Fibroblast of lung (primary cell): Measurements from ENCODE around the gene PAPLN. TPM values are rescaled to one million over a fixed set of nuclear protein-coding genes. Genes with fewer than 3 reads are reported as not detected.

ENCODE experiments used
- DNase-seq, 2 donors: peaks; one replicate each; pipeline versions ENCODE4 v3.0.0 to v3.0.0-alpha.2; 2010; ENCODE audit warnings: low read depth in 2 of 2
- H2AFZ ChIP-seq: 2 replicates; pipeline ENCODE4 v1.5.1; 2012; ENCODE audit warnings: low read length, control low read depth, inconsistent platforms
- H3K27ac ChIP-seq: 2 replicates; pipeline ENCODE4 v1.5.1; 2011; ENCODE audit warnings: low read length, control low read depth; ENCODE audit not compliant: insufficient read depth
- H3K27me3 ChIP-seq: 2 replicates; pipeline ENCODE4 v1.5.1; 2011; ENCODE audit warnings: mild to moderate bottlenecking, low read length; ENCODE audit not compliant: control insufficient read depth, insufficient read depth
- H3K36me3 ChIP-seq: 2 replicates; pipeline ENCODE4 v1.5.1; 2011; ENCODE audit warnings: low read length; ENCODE audit not compliant: control insufficient read depth, insufficient read depth
- H3K4me1 ChIP-seq: 2 replicates; pipeline ENCODE4 v1.5.1; 2011; ENCODE audit warnings: low read length; ENCODE audit not compliant: control insufficient read depth, insufficient read depth; ENCODE audit errors: extremely low read depth
- H3K4me2 ChIP-seq: 2 replicates; pipeline ENCODE4 v1.5.1; 2011; ENCODE audit warnings: low read length, control low read depth; ENCODE audit not compliant: insufficient read depth; ENCODE audit errors: extremely low read depth
- H3K4me3 ChIP-seq, 4 experiments: fragments of 200-600 bp in 1 of 4; sonication (generic) in 1 of 4; replicated peaks in 1 of 4; 2 replicates each; pipeline ENCODE4 v1.5.1; 2011 to 2016; ENCODE audit warnings: low read length in 4 of 4, low read depth in 3 of 4, mild to moderate bottlenecking in 3 of 4, control low read depth in 2 of 4, inconsistent platforms in 1 of 4, mixed read lengths in 1 of 4; ENCODE audit not compliant: insufficient read depth in 1 of 4; ENCODE audit errors: control extremely low read depth in 1 of 4
- H3K79me2 ChIP-seq: 2 replicates; pipeline ENCODE4 v1.5.1; 2012; ENCODE audit warnings: mild to moderate bottlenecking, low read length, inconsistent platforms; ENCODE audit not compliant: control insufficient read depth, insufficient read depth
- H3K9ac ChIP-seq: 2 replicates; pipeline ENCODE4 v1.5.1; 2011; ENCODE audit warnings: mild to moderate bottlenecking, low read length, control low read depth; ENCODE audit not compliant: insufficient read depth
- H3K9me3 ChIP-seq: 2 replicates; pipeline ENCODE4 v1.5.1; 2012; ENCODE audit warnings: low read depth, low read length; ENCODE audit not compliant: control insufficient read depth, insufficient read depth
- H4K20me1 ChIP-seq: 2 replicates; pipeline ENCODE4 v1.5.1; 2011; ENCODE audit warnings: low read length; ENCODE audit not compliant: control insufficient read depth, insufficient read depth; ENCODE audit errors: extremely low read depth
- EZH2 ChIP-seq: IDR thresholded peaks from 2 replicates; pipeline ENCODE4 v1.5.1; 2012; ENCODE audit warnings: low read length, control low read depth, mild to moderate bottlenecking; ENCODE audit errors: missing control alignments
- polyA plus RNA-seq, 2 donors: library from polyadenylated mRNA; depleted of rRNA in 1 of 2; stranded (reverse) in 1 of 2; unstranded in 1 of 2; fragments of >200 nt; gene quantifications; 2 replicates each; pipeline ENCODE4 v1.2.1, GENCODE V29; 2011 to 2012; ENCODE audit warnings: missing spikeins in 1 of 2
- total RNA-seq: library from RNA; depleted of rRNA; stranded (reverse); fragments of >200 nt; gene quantifications from 2 replicates; pipeline ENCODE4 v1.2.1, GENCODE V29; 2014
- TF ChIP-seq, protein P1 (sequence below), 2 donors: IDR thresholded peaks in 1 of 2; conservative IDR thresholded peaks in 1 of 2; 1 replicate in 1 of 2; 2 replicates in 1 of 2; pipeline ENCODE4 v1.5.1; 2011 to 2012; ENCODE audit warnings: low read length in 2 of 2, control low read depth in 1 of 2, inconsistent platforms in 1 of 2, low read depth in 1 of 2, mild to moderate bottlenecking in 1 of 2

The PAPLN gene
- total and polyA plus RNA-seq, 2 donors (not counting 1 experiment from before 2014, with no cell fraction given), result 1.3 to 6.9 TPM

DNA sequence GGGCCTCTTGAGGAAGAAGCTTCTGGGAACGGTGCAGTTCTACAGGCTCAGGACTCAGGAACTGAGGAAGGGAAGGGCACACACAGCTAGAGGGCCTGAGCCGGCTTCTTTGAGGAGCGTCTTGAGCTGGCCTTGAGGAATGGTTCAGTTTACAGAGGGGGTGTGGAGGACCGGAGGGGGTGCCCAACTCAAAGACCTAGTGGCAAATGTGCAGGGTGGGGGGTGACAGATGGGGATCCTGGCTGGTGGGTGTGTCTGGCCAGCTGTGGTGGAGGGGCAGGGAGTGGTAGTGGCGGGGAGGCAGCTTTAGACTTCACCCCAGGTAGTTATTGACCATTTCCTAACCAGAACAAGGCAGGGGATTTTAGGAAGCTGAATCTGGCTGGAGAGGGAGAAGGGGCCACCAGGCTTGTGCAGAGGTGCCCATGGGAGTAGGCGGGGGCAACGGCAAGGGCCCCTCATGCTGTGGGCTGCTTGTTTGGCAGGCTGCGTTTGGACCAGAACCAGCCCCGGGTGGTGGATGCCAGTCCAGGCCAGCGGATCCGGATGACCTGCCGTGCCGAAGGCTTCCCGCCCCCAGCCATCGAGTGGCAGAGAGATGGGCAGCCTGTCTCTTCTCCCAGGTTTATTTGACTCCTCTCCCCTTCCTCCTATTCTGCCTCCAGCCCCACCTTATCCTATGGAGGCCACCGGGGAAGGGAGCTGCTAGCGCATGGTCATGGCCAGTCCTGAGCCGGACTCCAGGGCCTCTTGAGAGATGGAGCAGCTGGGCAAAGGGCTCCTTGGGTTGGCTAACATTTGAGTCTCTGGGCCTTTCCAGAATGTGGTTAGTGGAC lies 27.8 kb downstream of the PAPLN start:
- Histone ChIP-seq H3K4me3 (no peak overlapping the region), H2AFZ (no peak overlapping the region), H3K9me3 (no peaks in the 10 kb centered on the region), H3K9ac (no peak overlapping the region), H3K4me1 (peaks cover 7% of the 10 kb centered on the region), H3K4me2 (no peak overlapping the region), H3K27me3 (no peaks in the 10 kb centered on the region), H3K36me3 (peaks cover 2% of the 10 kb centered on the region), H4K20me1 (no peaks in the 10 kb centered on the region), H3K79me2 (no peaks in the 10 kb centered on the region), H3K27ac (no peak overlapping the region)
- TF ChIP-seq EZH2, result no peak
- TF ChIP-seq, protein P1, sequence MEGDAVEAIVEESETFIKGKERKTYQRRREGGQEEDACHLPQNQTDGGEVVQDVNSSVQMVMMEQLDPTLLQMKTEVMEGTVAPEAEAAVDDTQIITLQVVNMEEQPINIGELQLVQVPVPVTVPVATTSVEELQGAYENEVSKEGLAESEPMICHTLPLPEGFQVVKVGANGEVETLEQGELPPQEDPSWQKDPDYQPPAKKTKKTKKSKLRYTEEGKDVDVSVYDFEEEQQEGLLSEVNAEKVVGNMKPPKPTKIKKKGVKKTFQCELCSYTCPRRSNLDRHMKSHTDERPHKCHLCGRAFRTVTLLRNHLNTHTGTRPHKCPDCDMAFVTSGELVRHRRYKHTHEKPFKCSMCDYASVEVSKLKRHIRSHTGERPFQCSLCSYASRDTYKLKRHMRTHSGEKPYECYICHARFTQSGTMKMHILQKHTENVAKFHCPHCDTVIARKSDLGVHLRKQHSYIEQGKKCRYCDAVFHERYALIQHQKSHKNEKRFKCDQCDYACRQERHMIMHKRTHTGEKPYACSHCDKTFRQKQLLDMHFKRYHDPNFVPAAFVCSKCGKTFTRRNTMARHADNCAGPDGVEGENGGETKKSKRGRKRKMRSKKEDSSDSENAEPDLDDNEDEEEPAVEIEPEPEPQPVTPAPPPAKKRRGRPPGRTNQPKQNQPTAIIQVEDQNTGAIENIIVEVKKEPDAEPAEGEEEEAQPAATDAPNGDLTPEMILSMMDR (conservative IDR thresholded peaks at IDR 0.05 in 1 of 2, IDR thresholded peaks at IDR 0.05 in 1 of 2; ENCODE audit: low read depth in 1 of 2, low read length in 2 of 2), result no peak
- no peak for DNase-seq

DNA sequence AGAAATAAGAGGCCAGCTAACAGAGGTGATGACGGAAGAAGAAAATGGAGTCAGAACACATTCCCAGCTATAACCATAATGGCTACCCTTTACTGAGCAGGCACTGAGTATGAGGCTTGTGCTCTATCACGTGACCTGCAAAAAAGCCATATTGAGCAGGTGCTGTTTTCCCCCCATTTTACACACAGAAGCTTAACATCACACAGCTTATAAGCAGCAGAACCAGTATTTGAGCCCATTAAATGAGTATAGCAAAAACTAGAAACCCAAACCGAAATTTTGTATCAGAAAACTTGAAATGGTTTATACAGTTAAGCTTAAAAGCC lies 28.4 kb downstream of the PAPLN start:
- Histone ChIP-seq H3K79me2 (no peaks in the 10 kb centered on the region), H4K20me1 (no peaks in the 10 kb centered on the region), H3K36me3 (peaks cover 2% of the 10 kb centered on the region), H3K9me3 (no peaks in the 10 kb centered on the region), H3K27me3 (no peaks in the 10 kb centered on the region), H3K4me3 (no peak overlapping the region), H3K4me1 (peaks cover 7% of the 10 kb centered on the region), H3K27ac (no peak overlapping the region), H2AFZ (no peak overlapping the region), H3K9ac (no peak overlapping the region), H3K4me2 (no peak overlapping the region)
- no peak for DNase-seq
- TF ChIP-seq EZH2, result no peak
- TF ChIP-seq, protein P1 (conservative IDR thresholded peaks at IDR 0.05 in 1 of 2, IDR thresholded peaks at IDR 0.05 in 1 of 2; ENCODE audit: low read depth in 1 of 2, low read length in 2 of 2), result no peak

DNA sequence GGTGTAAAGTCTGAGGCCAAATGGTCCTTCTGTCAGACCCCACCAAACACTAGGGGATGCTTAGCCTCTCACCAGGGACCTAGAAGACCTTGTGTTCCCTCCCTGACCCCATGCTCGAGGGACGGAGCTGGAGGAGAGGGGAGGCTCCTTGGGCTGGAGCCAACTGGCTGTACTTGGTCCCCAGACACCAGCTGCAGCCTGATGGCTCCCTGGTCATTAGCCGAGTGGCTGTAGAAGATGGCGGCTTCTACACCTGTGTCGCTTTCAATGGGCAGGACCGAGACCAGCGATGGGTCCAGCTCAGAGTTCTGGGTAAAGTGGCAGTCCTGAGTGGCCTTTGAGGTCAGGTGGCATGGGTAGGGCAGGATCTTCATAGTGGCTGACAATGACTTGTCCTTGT lies 29.0 kb downstream of the PAPLN start:
- DNase-seq, result no peak

More for the DNA sequence above, 29.0 kb downstream of the PAPLN start:
- H4K20me1 ChIP-seq, result no peaks in the 10 kb centered on the region
- H2AFZ ChIP-seq, result no peak overlapping the region
- no peak overlapping the region for H3K9ac ChIP-seq
- peaks cover 7% of the 10 kb centered on the region for H3K4me1 ChIP-seq
- TF ChIP-seq EZH2, result no peak
- TF ChIP-seq, protein P1 (conservative IDR thresholded peaks at IDR 0.05 in 1 of 2, IDR thresholded peaks at IDR 0.05 in 1 of 2; ENCODE audit: low read depth in 1 of 2, low read length in 2 of 2), result no peak
- no peak overlapping the region for H3K27ac ChIP-seq
- H3K27me3 ChIP-seq, result no peaks in the 10 kb centered on the region
- no peaks in the 10 kb centered on the region for H3K9me3 ChIP-seq
- H3K4me2 ChIP-seq, result no peak overlapping the region
- H3K4me3 ChIP-seq, result no peak overlapping the region
- H3K36me3 ChIP-seq, result peaks cover 2% of the 10 kb centered on the region
- no peaks in the 10 kb centered on the region for H3K79me2 ChIP-seq
